Nephron progenitor cell (in vitro differentiated cells): ENCODE data around the gene RAD51B.

Experiments used
- DNase-seq: peaks from one replicate; pipeline ENCODE4 v3.0.0; 2021
- H3K27ac Mint-ChIP-seq: 2 replicates; pipeline ENCODE4 v1.8.0; 2021; ENCODE audit warnings: mild to moderate bottlenecking, moderate library complexity, mixed read lengths
- H3K27me3 Mint-ChIP-seq: 2 replicates; pipeline ENCODE4 v1.8.0; 2021; ENCODE audit warnings: mild to moderate bottlenecking, low read depth, mixed read lengths; ENCODE audit not compliant: poor library complexity
- H3K36me3 Mint-ChIP-seq: 2 replicates; pipeline ENCODE4 v1.8.0; 2021; ENCODE audit warnings: low read depth, mixed read lengths
- H3K4me1 Mint-ChIP-seq: 2 replicates; pipeline ENCODE4 v1.8.0; 2021; ENCODE audit warnings: mixed read lengths
- H3K4me3 Mint-ChIP-seq: 2 replicates; pipeline ENCODE4 v1.8.0; 2021; ENCODE audit warnings: mild to moderate bottlenecking, moderate library complexity, mixed read lengths
- H3K9me3 Mint-ChIP-seq: 2 replicates; pipeline ENCODE4 v1.8.0; 2021; ENCODE audit warnings: mild to moderate bottlenecking, moderate library complexity, mixed read lengths
- CTCF ChIP-seq: fragments of 200-600 bp; sonication (generic); IDR thresholded peaks from 2 replicates; pipeline ENCODE4 v1.5.0; 2021; ENCODE audit warnings: antibody characterized with exemption

The RAD51B gene

GRCh38 chr14:68552602-68553001, 733.0 kb downstream of the RAD51B start:
- Mint-ChIP-seq H3K27ac (no peak overlapping the region), H3K4me1 (peaks cover 92% of the 10 kb centered on the region), H3K9me3 (no peaks in the 10 kb centered on the region), H3K27me3 (peaks cover 4% of the 10 kb centered on the region), H3K36me3 (peaks cover 11% of the 10 kb centered on the region), H3K4me3 (no peak overlapping the region)
- TF ChIP-seq CTCF: no peak
- DNase-seq: no peak

GRCh38 chr14:68553311-68553710, 733.7 kb downstream of the RAD51B start:
- no peak for DNase-seq
- Mint-ChIP-seq H3K4me3 (no peak overlapping the region), H3K27ac (peak overlapping the region; percentile 24), H3K4me1 (peaks cover 92% of the 10 kb centered on the region), H3K36me3 (peaks cover 11% of the 10 kb centered on the region), H3K27me3 (peaks cover 4% of the 10 kb centered on the region), H3K9me3 (peaks cover 1% of the 10 kb centered on the region)
- no peak for TF ChIP-seq CTCF

- peak overlapping the region; percentile 26 for H3K27ac Mint-ChIP-seq
- TF ChIP-seq CTCF: no peak
- peaks cover 5% of the 10 kb centered on the region for H3K9me3 Mint-ChIP-seq
- no peak for DNase-seq
- H3K27me3 Mint-ChIP-seq: peaks cover 4% of the 10 kb centered on the region
- peaks cover 87% of the 10 kb centered on the region for H3K4me1 Mint-ChIP-seq
- H3K36me3 Mint-ChIP-seq: peaks cover 15% of the 10 kb centered on the region
- H3K4me3 Mint-ChIP-seq: no peak overlapping the region
Observed at GRCh38 chr14:68554231-68554630, 734.7 kb downstream of the RAD51B start.

GRCh38 chr14:68556253-68556652, 736.7 kb downstream of the RAD51B start:
- Mint-ChIP-seq H3K27me3 (peaks cover 4% of the 10 kb centered on the region), H3K27ac (peak overlapping the region; percentile 77), H3K4me3 (no peak overlapping the region), H3K4me1 (peaks cover 79% of the 10 kb centered on the region), H3K9me3 (peaks cover 5% of the 10 kb centered on the region), H3K36me3 (peaks cover 15% of the 10 kb centered on the region)
- no peak for DNase-seq
- no peak for TF ChIP-seq CTCF

- peaks cover 4% of the 10 kb centered on the region for H3K27me3 Mint-ChIP-seq
- no peak overlapping the region for H3K4me3 Mint-ChIP-seq
- H3K27ac Mint-ChIP-seq: no peak overlapping the region
- DNase-seq: no peak
- H3K36me3 Mint-ChIP-seq: peaks cover 15% of the 10 kb centered on the region
- no peak for TF ChIP-seq CTCF
- peaks cover 79% of the 10 kb centered on the region for H3K4me1 Mint-ChIP-seq
- peaks cover 5% of the 10 kb centered on the region for H3K9me3 Mint-ChIP-seq
Observed at GRCh38 chr14:68557648-68558047, 738.1 kb downstream of the RAD51B start.

- Mint-ChIP-seq H3K4me3 (no peak overlapping the region), H3K9me3 (peaks cover 5% of the 10 kb centered on the region), H3K27me3 (peaks cover 4% of the 10 kb centered on the region), H3K4me1 (peaks cover 79% of the 10 kb centered on the region), H3K27ac (no peak overlapping the region), H3K36me3 (peaks cover 15% of the 10 kb centered on the region)
- DNase-seq: no peak
- no peak for TF ChIP-seq CTCF
Observed at GRCh38 chr14:68558096-68558495, 738.5 kb downstream of the RAD51B start.
